Lower lobe of right lung (tissue), 2 donors: ENCODE data around the gene PGAP2. TPM values are rescaled to one million over a fixed set of nuclear protein-coding genes. Genes with fewer than 3 reads are reported as not detected.

Experiments used
- ATAC-seq, 2 donors: fragments of 200-7000 bp; cut with Tn5 transposase; one replicate each; pipeline ENCODE4 v1.9.1; 2020 to 2022; ENCODE audit warnings: mild to moderate bottlenecking in 2 of 2, moderate library complexity in 2 of 2
- DNase-seq: peaks from one replicate; pipeline ENCODE4 v3.0.0-alpha.2; 2020
- H3K27ac ChIP-seq: fragments of 200-600 bp; one replicate; pipeline ENCODE4 v1.8.0; 2022
- H3K27me3 ChIP-seq: fragments of 200-600 bp; one replicate; pipeline ENCODE4 v1.8.0; 2022; ENCODE audit warnings: low read depth
- H3K36me3 ChIP-seq: fragments of 200-600 bp; one replicate; pipeline ENCODE4 v1.8.0; 2022; ENCODE audit warnings: mild to moderate bottlenecking
- H3K4me1 ChIP-seq: fragments of 200-600 bp; one replicate; pipeline ENCODE4 v1.8.0; 2022
- H3K4me3 ChIP-seq: fragments of 200-600 bp; one replicate; pipeline ENCODE4 v1.8.0; 2022; ENCODE audit warnings: mild to moderate bottlenecking
- H3K9me3 ChIP-seq: fragments of 200-600 bp; one replicate; pipeline ENCODE4 v1.8.0; 2022
- CTCF ChIP-seq: fragments of 200-600 bp; IDR thresholded peaks from one replicate; pipeline ENCODE4 v1.8.0; 2022; ENCODE audit warnings: antibody characterized with exemption, mild to moderate bottlenecking
- intact Hi-C: fragments of 100-400 bp; cut with DNase I; formaldehyde crosslinking; loops from one replicate; pipeline ENCODE4 v1.11.0; 2022
- total RNA-seq: library from RNA; stranded (reverse); fragmentation: NEBNext Ultra II Directional; extraction: Animal tissue kit (Norgen Biotek cat#: 25700); gene quantifications from one replicate; pipeline ENCODE4 v1.2.1, GENCODE V29; 2021
- donor health status: DM: no; HTN: yes; CAD: no; lungs with severe emphysema.

PGAP2 gene
- total RNA-seq, 1 donor from 2014 or later = 23.8 TPM

- H3K4me1 ChIP-seq = peaks cover 31% of the 10 kb centered on the region
- no peak for ATAC-seq
- no peak for TF ChIP-seq CTCF
Observed at GRCh38 chr11:3795131-3796001, 13.0 kb upstream of the PGAP2 start.

GRCh38 chr11:3796002-3796311 is 12.4 kb upstream of the PGAP2 start:
- Histone ChIP-seq H3K4me3 (peak overlapping the region; percentile 98), H3K27me3 (no peaks in the 10 kb centered on the region), H3K36me3 (peaks cover 38% of the 10 kb centered on the region), H3K4me1 (peaks cover 31% of the 10 kb centered on the region), H3K27ac (peak overlapping the region; percentile 100), H3K9me3 (no peaks in the 10 kb centered on the region)
- intact Hi-C loops = no loop called here
- ATAC-seq (no peak), DNase-seq (no peak)
- TF ChIP-seq CTCF = no peak

More at GRCh38 chr11:3795131-3796001, 13.0 kb upstream of the PGAP2 start:
- Histone ChIP-seq H3K4me3 (peak overlapping the region; percentile 98), H3K9me3 (no peaks in the 10 kb centered on the region), H3K27me3 (no peaks in the 10 kb centered on the region), H3K36me3 (peaks cover 40% of the 10 kb centered on the region), H3K27ac (no peak overlapping the region)
- intact Hi-C loops = no loop called here
- DNase-seq = no peak

- Histone ChIP-seq H3K4me3 (peak overlapping the region; percentile 98), H3K36me3 (peaks cover 34% of the 10 kb centered on the region), H3K27ac (peak overlapping the region; percentile 100), H3K4me1 (peaks cover 31% of the 10 kb centered on the region), H3K27me3 (no peaks in the 10 kb centered on the region), H3K9me3 (no peaks in the 10 kb centered on the region)
- no peak for TF ChIP-seq CTCF
- no peak for DNase-seq
- ATAC-seq = no peak
- intact Hi-C loops = no loop called here
Observed at GRCh38 chr11:3796346-3796745, 12.0 kb upstream of the PGAP2 start.

GRCh38 chr11:3796801-3797328 is 11.5 kb upstream of the PGAP2 start:
- peak overlapping the region; percentile 98 for H3K4me3 ChIP-seq
- peak overlapping the region; percentile 100 for H3K27ac ChIP-seq
- H3K4me1 ChIP-seq = peaks cover 31% of the 10 kb centered on the region
- peaks cover 29% of the 10 kb centered on the region for H3K36me3 ChIP-seq
- no peak for TF ChIP-seq CTCF
- no peak for DNase-seq
- H3K27me3 ChIP-seq = no peaks in the 10 kb centered on the region
- ATAC-seq = peak; percentile 67 to 69
- intact Hi-C loops = no loop called here
- no peaks in the 10 kb centered on the region for H3K9me3 ChIP-seq

GRCh38 chr11:3797329-3798090 is 10.8 kb upstream of the PGAP2 start, which contains the start of gene NUP98:
NUP98 (minus strand) TSS chr11:3797554; CDS start chr11:3782117, 15,437 bp downstream.
- DNase-seq = peak; percentile 100
- Histone ChIP-seq H3K36me3 (peaks cover 22% of the 10 kb centered on the region), H3K27ac (peak within 1 kb of the TSS; percentile 100), H3K4me3 (peak within 1 kb of the TSS; percentile 98), H3K27me3 (no peaks in the 10 kb centered on the region), H3K9me3 (no peaks in the 10 kb centered on the region), H3K4me1 (peaks cover 31% of the 10 kb centered on the region)
- intact Hi-C loops = no loop called here
- TF ChIP-seq CTCF = peak; percentile 16
- peak; percentile 98 for ATAC-seq
